ENCODE results near the gene GPR143.
"Not testable (repeated sequence)": the region's sequence is repeated elsewhere in the genome, so short reads cannot be mapped to it uniquely, and the experiment has no call there.

GPR143 gene

DNA sequence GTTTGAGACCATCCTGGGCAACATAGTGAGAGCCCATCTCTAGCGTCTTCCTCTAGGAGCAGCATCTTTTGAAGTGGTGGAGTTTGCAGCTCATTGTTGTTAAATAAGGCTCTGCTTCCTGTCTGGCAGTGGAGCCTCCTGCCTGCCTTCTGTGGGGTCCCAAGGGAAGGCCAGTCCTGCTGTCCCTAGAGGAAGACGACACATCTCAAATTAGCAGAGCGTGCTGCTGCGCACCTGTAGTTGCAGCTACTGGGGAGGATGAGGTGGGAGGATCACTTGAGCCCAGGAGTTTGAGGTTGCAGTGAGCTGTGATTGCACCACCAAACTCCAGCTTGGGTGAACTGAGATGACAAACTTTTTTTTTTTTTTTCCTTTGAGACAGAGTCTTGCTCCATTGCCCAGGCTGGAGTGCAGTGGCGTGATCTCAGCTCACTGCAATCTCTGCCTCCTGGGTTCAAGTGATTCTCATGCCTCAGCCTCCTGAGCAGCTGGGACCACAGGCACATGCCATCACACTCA, 2.7 kb upstream of the GPR143 start:
- not testable (repeated sequence) for DNase-seq (ENCODE audit: low read depth in 1 of 2, low spot score in 1 of 2)

DNA sequence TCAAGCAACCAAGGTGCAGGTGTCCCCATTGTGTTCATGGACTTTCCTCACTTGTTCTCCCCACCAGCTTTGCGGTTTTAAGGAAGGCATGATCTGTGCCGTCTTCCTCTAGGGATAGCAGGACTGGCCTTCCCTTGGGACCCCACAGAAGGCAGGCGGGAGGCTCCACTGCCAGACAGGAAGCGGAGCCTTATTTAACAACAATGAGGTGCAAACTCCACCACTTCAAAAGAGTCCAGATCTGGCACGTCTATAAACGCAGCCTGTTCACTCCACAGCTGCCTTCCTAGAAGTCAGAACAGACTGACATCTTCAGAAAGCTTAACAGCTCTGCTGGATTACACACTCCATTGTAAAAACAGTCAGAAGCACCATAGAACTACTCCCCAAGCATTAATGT, 1.7 kb upstream of the GPR143 start:
- no peak for DNase-seq (ENCODE audit: low read depth in 1 of 2, low spot score in 1 of 2)

DNA sequence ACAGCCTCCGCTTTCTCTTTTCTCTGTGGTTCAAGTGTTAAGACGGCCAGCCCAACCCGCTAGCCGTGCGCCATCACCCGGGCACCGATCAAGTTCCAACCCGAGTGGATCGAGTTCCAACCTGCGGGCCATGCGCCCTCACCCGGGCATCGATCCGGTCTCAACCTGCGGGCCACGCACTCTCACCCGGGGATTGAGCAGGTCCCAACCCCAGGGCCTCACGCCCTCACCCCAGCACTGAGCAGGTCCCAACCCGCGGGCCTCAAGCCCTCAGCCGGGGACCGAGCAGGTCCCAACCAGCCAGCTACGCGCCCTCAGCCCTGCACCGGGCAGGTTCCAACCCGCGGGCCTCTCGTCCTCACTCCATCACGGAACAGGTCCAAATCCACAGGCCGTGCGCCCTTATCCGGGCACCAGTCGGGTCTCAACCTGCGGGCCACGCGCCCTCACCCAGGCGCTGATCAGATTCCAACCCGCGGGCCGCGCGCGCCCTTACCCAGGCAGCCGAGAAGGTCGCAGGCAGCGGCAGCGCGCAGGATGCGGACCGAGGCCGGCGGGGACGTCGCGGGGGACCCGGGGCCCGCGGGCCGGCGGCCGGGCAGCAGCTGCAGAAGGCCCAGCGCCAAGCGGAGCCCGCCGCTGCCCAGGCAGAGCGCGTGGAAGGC, 443 bp downstream of the GPR143 start:
- DNase-seq (ENCODE audit: low read depth in 1 of 2, low spot score in 1 of 2) = no peak

DNA sequence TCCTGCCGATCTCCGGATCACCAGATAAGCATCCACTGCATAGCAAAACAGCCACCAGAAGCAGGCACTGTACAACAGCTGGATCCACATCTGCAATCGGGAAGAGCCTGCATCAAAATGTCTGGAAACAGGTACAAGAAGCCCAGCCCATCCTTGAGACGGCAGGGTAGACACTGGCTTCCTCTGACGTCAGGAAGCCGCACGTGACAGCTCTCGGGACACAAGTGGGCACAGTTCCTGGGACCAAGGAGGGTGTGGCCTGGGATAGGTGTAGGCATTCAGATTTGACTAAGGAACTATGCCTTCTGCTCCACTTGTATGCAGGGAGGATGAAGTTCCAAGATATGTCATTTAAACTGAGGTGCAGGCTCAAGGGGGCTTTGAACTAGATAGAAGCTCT, 6.3 kb downstream of the GPR143 start:
- DNase-seq (ENCODE audit: low read depth in 1 of 2, low spot score in 1 of 2) = no peak

- no peak for DNase-seq (ENCODE audit: low read depth in 1 of 2, low spot score in 1 of 2)
These were observed 7.5 kb downstream of the GPR143 start for GRCh38 chrX:9758021-9758638.

DNA sequence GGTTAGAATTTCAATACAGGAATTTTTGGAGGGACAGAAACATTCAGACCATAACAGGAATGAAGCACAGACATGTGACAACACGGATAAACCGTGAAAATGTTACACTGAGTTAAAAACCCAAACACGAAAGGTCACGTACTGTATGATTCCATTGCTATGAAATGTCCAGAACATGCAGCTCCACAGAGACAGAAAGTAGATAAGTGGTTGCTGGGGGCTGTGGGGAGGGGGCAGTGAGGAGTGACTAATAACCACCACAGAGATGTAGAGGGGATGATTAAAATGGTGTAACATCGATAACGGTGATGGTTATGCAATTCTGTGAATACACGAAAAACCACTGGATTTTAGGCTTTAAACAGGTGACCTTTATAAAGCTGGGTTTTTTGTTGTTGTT, 8.3 kb downstream of the GPR143 start:
- no peak for DNase-seq (ENCODE audit: low read depth in 1 of 2, low spot score in 1 of 2)

GRCh38 chrX:9749146-9749692, 16.4 kb downstream of the GPR143 start:
- DNase-seq (ENCODE audit: low read depth in 1 of 2, low spot score in 1 of 2) = no peak

GRCh38 chrX:9747644-9748043, 18.0 kb downstream of the GPR143 start:
- DNase-seq (ENCODE audit: low read depth in 1 of 2, low spot score in 1 of 2) = no peak

GRCh38 chrX:9746148-9746888, 19.3 kb downstream of the GPR143 start:
- no peak for DNase-seq (ENCODE audit: low read depth in 1 of 2, low spot score in 1 of 2)

DNA sequence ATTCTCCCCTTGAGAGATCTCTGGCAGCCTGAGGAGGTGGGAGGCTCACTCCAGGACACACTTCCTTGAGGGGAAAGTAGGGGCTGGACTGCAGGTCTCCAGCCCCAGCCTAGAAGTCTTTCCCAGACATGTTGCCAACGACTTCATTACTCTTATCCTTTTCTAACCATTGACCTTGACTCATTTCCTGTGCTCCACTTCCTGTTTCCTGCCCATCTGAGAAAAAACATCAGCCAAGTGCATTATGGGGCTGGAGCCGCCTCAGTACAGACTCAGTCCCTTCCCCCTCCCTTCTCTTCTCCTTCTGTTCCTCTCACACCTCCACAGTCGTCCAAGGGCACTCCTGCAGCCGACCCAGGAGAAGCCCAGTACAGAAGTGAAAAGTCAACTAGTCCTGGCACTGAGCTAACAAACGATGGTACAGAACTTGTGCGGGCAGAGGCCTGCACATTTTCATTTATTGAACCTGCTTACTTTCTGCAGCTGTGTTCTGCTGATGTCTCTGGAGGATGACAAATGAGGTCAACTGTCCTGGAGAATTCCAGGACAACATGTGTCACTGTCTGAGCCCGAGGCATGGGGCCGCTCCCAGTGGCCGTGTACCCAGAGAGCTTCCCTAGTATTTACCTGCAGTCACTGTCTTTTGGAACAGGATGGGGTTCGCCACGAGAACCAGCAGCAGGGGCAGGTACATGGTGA, 20.1 kb downstream of the GPR143 start:
- no peak for DNase-seq (ENCODE audit: low read depth in 1 of 2, low spot score in 1 of 2)

- DNase-seq (ENCODE audit: low read depth in 1 of 2, low spot score in 1 of 2) = no peak
These were observed 26.5 kb downstream of the GPR143 start for GRCh38 chrX:9739130-9739529.

GRCh38 chrX:9738151-9738550, 27.5 kb downstream of the GPR143 start:
- DNase-seq (ENCODE audit: low read depth in 1 of 2, low spot score in 1 of 2) = no peak

DNA sequence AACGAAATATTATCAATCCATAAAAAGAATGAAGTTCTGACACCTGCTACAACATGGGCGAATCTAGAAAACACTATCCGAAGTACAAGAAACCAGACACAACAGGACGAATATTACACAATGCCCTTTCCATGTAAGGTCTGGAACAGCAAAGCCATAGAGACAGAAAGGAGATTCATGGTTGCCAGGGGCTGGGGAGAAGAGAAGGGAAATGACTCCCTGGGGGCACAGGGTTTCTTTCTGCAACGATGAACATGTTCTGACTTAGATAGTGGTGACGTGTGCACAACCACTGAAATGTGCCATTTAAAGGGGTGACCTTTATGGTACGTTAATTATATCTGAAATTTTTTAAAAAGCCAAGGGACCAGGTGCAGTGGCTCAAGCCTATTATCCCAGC, 28.3 kb downstream of the GPR143 start:
- no peak for DNase-seq (ENCODE audit: low read depth in 1 of 2, low spot score in 1 of 2)

DNA sequence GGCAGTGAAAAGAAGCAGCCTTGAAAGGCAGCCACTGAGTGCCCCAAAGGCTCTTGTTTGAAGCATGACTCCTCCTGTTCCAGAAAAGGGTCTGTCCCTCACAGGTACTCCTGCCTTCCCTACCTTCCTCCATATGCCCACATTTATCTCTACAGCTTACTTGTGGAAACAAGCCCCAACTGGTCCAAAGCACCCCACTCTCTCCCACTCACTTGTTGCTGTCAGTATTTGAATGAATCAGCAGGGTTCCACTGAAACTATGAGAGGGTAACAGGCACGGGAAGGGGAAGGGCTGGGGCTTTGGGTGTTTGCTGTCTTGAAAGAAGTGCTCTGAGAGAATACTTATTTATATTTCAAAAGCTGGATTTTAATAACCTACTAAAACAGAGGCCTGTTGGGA, 34.9 kb downstream of the GPR143 start:
- no peak for DNase-seq (ENCODE audit: low read depth in 1 of 2, low spot score in 1 of 2)

DNA sequence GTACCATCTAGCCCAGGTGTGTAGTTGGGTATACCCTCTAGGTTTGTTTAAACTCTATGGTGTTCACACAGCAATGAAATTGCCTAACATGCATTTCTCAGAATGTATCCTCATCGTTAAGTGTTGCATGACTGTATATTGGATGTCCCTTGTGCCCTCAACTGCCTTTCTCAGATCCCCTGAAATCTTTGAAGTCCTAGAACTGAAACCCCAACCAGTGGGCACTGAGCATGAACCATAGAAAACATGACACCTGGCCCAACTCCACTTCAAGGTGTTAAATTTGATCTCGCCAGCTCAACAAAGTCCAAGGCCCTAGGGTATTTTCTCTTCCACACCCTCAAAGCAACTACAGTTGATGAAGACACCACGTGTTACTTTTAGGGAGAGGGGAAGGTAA, 35.6 kb downstream of the GPR143 start:
- no peak for DNase-seq (ENCODE audit: low read depth in 1 of 2, low spot score in 1 of 2)

- DNase-seq (ENCODE audit: low read depth in 1 of 2, low spot score in 1 of 2) = no peak
These were observed 36.3 kb downstream of the GPR143 start for GRCh38 chrX:9729171-9729885.

GRCh38 chrX:9728261-9728660, 37.4 kb downstream of the GPR143 start:
- DNase-seq (ENCODE audit: low read depth in 1 of 2, low spot score in 1 of 2) = no peak

DNA sequence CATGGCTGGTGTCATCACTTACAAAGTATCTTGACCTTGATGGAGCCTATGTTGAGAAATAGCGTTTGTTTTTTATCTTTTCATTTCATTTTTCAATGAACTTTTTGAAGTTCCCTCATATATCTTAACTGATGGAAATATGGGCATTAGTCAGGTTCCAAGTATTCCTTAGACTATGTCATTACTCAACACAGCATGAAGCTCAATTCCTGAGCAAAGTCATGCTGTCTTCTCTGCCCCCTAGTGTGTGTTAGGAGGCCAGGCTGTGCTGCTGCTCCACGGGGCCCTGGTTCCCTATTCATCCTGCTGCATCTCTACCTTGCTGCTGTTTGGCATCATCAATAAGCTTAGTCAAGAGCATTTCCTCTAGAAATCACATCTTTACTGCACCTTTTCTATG, 40.9 kb downstream of the GPR143 start:
- no peak for DNase-seq (ENCODE audit: low read depth in 1 of 2, low spot score in 1 of 2)

DNA sequence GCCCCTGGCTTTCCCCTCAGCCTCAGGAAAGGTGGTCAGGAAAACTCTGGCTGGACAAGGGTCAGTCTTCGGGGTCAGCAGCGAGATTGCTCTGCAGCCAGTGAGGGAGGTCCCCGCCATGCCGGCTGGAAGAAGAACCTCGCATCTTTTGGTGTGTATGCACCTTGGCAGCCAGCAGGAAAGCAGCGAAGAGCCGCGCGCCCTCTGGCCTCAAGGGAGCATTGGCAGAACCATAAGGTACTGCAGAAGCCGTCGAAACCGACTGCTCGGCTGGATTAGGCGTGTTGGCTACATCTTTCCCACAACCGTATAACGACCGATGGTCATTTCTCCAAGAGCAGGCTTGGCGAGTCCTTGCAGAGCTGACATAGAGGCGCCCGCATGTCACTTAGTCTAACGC, 48.3 kb downstream of the GPR143 start:
- no peak for DNase-seq (ENCODE audit: low read depth in 1 of 2, low spot score in 1 of 2)

DNA sequence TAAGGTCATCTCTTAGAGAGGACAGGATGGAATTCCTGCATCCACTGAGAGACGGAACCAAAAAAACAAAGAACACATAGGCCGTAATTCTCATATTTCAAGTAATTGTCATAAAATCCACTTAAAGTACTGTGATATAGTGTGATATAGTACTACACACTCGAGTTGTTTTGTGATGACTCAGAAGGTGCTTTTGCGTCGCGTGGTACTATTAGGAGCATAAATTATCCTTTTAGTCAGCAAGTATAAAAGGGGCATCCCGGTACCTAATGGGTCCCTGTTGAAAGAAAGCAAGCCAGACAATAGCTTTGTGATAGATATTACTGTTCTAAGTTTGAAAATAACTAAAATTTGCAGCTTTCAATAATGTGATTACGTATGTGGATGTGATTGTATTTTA, 55.3 kb downstream of the GPR143 start:
- DNase-seq (ENCODE audit: low read depth in 1 of 2, low spot score in 1 of 2) = no peak
